ENCODE data around the gene SNRPA.

SNRPA gene

DNA sequence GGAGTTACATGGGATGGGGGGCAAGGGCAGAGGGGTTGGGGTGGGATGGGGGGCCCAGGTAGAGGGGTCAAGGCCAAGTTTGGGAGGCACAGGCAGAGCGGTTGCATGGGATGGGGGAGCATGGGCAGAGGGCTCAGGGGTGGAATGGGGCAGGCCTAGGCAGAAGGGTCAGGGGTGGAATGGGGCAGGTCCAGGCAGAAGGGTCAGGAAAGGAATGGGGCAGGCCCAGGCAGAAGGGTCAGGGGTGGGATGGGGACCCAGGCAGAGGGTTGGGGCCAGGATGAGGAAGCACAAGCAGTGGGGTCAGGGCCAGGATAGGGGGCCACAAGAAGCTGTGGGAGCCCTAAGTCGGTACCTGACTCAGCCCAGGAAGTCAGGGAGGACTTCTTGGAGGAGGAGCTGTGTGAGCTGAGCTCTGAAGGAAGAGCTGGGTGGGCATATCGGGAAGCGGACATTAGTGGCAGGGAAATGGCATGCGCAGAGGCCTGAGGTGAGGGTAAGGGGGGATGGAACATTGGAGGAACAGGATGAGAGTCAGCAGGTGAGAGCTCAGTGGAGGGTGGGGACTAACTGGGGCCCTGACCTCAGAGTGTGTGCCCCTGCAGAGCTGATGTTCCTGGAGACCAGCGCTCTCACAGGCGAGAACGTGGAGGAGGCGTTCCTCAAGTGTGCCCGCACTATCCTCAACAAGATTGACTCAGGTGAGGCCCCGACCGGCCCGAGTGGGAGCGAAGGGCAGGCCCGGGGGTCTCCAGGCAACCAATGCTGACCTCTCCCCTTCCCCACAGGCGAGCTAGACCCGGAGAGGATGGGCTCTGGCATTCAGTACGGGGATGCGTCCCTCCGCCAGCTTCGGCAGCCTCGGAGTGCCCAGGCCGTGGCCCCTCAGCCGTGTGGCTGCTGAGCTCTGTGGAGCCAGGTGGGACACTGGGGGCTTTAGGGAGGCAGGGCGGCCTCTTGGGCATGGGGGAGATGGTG is 35.3 kb downstream of the SNRPA start:
- TF ChIP-seq, protein P1, sequence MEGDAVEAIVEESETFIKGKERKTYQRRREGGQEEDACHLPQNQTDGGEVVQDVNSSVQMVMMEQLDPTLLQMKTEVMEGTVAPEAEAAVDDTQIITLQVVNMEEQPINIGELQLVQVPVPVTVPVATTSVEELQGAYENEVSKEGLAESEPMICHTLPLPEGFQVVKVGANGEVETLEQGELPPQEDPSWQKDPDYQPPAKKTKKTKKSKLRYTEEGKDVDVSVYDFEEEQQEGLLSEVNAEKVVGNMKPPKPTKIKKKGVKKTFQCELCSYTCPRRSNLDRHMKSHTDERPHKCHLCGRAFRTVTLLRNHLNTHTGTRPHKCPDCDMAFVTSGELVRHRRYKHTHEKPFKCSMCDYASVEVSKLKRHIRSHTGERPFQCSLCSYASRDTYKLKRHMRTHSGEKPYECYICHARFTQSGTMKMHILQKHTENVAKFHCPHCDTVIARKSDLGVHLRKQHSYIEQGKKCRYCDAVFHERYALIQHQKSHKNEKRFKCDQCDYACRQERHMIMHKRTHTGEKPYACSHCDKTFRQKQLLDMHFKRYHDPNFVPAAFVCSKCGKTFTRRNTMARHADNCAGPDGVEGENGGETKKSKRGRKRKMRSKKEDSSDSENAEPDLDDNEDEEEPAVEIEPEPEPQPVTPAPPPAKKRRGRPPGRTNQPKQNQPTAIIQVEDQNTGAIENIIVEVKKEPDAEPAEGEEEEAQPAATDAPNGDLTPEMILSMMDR (IDR thresholded peaks at IDR 0.05; ENCODE audit: low read depth, low read length), result no peak
- H3K4me3 ChIP-seq (replicated peaks in 1 of 2; ENCODE audit: low read depth in 2 of 2, low read length in 2 of 2), result no peak overlapping the region
- DNase-seq (ENCODE audit: low read depth in 2 of 2), result no peak

DNA sequence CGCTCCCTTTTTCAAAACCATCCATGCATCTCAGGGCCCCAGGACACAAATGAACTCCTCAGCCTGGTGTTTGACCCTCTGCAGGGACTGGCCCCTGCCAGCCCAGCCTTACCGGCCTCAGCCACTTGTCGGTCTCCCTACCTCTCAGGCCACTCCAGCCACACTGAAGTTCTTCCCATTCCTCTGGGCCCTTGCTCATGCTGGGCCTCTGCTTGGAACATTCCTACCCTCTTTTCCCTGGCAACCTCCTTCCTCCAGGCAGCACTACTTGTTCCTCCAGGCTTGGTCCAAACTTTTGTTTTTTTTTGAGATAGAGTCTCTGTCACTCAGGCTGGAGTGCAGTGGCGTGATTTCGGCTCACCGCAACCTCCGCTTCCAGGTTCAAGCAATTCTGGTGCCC is 40.3 kb downstream of the SNRPA start:
- TF ChIP-seq, protein P1 (IDR thresholded peaks at IDR 0.05; ENCODE audit: low read depth, low read length), result no peak
- no peak overlapping the region for H3K4me3 ChIP-seq (replicated peaks in 1 of 2; ENCODE audit: low read depth in 2 of 2, low read length in 2 of 2)
- no peak for DNase-seq (ENCODE audit: low read depth in 2 of 2)

DNA sequence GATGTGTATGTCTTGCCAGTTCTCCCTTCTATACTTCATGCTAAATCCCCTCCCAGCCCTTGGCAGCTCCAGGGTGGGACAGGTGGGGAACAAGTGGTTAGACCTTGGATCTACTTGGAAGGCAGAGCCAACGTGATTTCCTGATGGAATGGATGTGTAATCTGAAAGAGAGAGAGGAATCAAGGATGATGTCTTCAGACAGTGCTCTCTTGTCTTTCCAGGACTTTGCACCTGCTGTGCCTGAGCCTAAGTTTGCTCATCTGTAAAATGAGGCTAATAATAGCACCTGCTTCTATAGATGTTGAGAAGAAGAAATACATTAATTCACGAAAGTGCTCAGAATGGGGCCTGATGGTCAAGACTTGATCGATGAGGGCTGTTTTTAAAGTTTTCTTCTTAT is 41.0 kb downstream of the SNRPA start:
- H3K4me3 ChIP-seq (replicated peaks in 1 of 2; ENCODE audit: low read depth in 2 of 2, low read length in 2 of 2), result no peak overlapping the region
- TF ChIP-seq, protein P1 (IDR thresholded peaks at IDR 0.05; ENCODE audit: low read depth, low read length), result no peak
- no peak for DNase-seq (ENCODE audit: low read depth in 2 of 2)

- DNase-seq (ENCODE audit: low read depth in 2 of 2), result no peak
- no peak overlapping the region for H3K4me3 ChIP-seq (replicated peaks in 1 of 2; ENCODE audit: low read depth in 2 of 2, low read length in 2 of 2)
- TF ChIP-seq, protein P1 (IDR thresholded peaks at IDR 0.05; ENCODE audit: low read depth, low read length), result no peak
Measured at GRCh38 chr19:40797166-40797962, 46.4 kb downstream of the SNRPA start.

GRCh38 chr19:40797963-40798682 is 47.1 kb downstream of the SNRPA start:
- H3K4me3 ChIP-seq (replicated peaks in 1 of 2; ENCODE audit: low read depth in 2 of 2, low read length in 2 of 2), result peak overlapping the region; percentile 45 to 86
- DNase-seq (ENCODE audit: low read depth in 2 of 2), result peak; percentile 53 to 68
- TF ChIP-seq, protein P1 (IDR thresholded peaks at IDR 0.05; ENCODE audit: low read depth, low read length), result peak; percentile 47

All from cardiac fibroblast (primary cell).